K562 (cell line): ENCODE results near the gene PKP1. TPM values are rescaled to one million over a fixed set of nuclear protein-coding genes. Genes with fewer than 3 reads are reported as not detected.

Source experiments
- ATAC-seq: fragments of 200-7000 bp; cut with Tn5 transposase; 3 replicates; pipeline ENCODE4 v1.9.1; 2020; ENCODE audit warnings: moderate library complexity
- BruUV-seq: library from RNA; stranded (reverse); fragments of 400-500 nt; replicated peaks from 2 replicates; lab custom pipeline; 2021; lab: Mats Ljungman, UMichigan
- CTCF ChIA-PET: fragments of 300-600 bp; formaldehyde crosslinking; extraction: SDS; loops from one replicate; lab custom pipeline; 2021; ENCODE audit warnings: low intra/inter-chr PET ratio; lab: Yijun Ruan, JAX
- POLR2A ChIA-PET: fragments of 300-600, 350-650 bp; sonication (Branson Sonifier 250); formaldehyde crosslinking; extraction: SDS; loops from one replicate; lab custom pipeline; 2021; ENCODE audit warnings: antibody characterized with exemption, inconsistent platforms; lab: Yijun Ruan, JAX
- DNase-seq, 4 experiments: peaks; one replicate each; pipeline versions ENCODE4 v3.0.0 to v3.0.0-alpha.2; 2011 to 2018; ENCODE audit warnings: low spot score in 3 of 4, mixed read lengths in 3 of 4; ENCODE audit errors: extremely low read depth in 1 of 4
- FAIRE-seq: peaks from 2 replicates; lab custom pipeline; 2011; peaks lifted over from hg19 to GRCh38; lab: Jason Lieb, UNC
- H2AFZ ChIP-seq: 2 replicates; pipeline ENCODE4 v1.6.0; 2011; ENCODE audit warnings: low read depth, low read length, control low read depth, inconsistent platforms
- H3K27ac ChIP-seq: fragments of 200-600 bp; 3 replicates; pipeline ENCODE4 v1.8.0; 2011; ENCODE audit warnings: low read depth, mild to moderate bottlenecking, control low read depth, inconsistent platforms, low read length, moderate library complexity, mixed read lengths; ENCODE audit errors: extremely low read depth
- H3K27me3 ChIP-seq, 2 experiments: fragments of 300-600 bp in 1 of 2; 2 replicates in 1 of 2; 3 replicates in 1 of 2; pipeline versions ENCODE4 v1.6.0 to v1.8.0; 2011; ENCODE audit warnings: inconsistent platforms in 2 of 2, low read length in 2 of 2, mild to moderate bottlenecking in 1 of 2, mixed read lengths in 1 of 2, moderate library complexity in 1 of 2; ENCODE audit not compliant: control insufficient read depth in 2 of 2, insufficient read depth in 2 of 2
- H3K36me3 ChIP-seq: fragments of 300-600 bp; 3 replicates; pipeline ENCODE4 v1.8.0; 2011; ENCODE audit warnings: mild to moderate bottlenecking, low read length, inconsistent platforms; ENCODE audit not compliant: control insufficient read depth, insufficient read depth
- H3K4me1 ChIP-seq, 2 experiments: fragments of 200-600 bp in 1 of 2; replicated peaks in 1 of 2; 2 replicates in 1 of 2; 3 replicates in 1 of 2; pipeline versions ENCODE4 v1.5.1 to v1.8.0; 2011; ENCODE audit warnings: inconsistent platforms in 2 of 2, low read length in 2 of 2, mild to moderate bottlenecking in 1 of 2, mixed read lengths in 1 of 2, moderate library complexity in 1 of 2; ENCODE audit not compliant: control insufficient read depth in 2 of 2, insufficient read depth in 2 of 2
- H3K4me2 ChIP-seq: 2 replicates; pipeline ENCODE4 v1.6.1; 2011; ENCODE audit warnings: low read length, control low read depth, inconsistent platforms, mixed read lengths; ENCODE audit not compliant: insufficient read depth
- H3K4me3 ChIP-seq: fragments of 200-600 bp; sonication (generic), shearing (Covaris generic); 2 replicates; pipeline ENCODE4 v1.5.1; 2016; ENCODE audit warnings: control low read depth, inconsistent platforms
- H3K79me2 ChIP-seq: fragments of 200-600 bp; 3 replicates; pipeline ENCODE4 v1.8.0; 2011; ENCODE audit warnings: low read length, inconsistent platforms; ENCODE audit not compliant: control insufficient read depth, insufficient read depth
- H3K9ac ChIP-seq, 2 experiments: 2 replicates each; pipeline versions ENCODE4 v1.6.0 to v1.6.1; 2011; ENCODE audit warnings: low read depth in 2 of 2, low read length in 2 of 2, control low read depth in 1 of 2, inconsistent platforms in 1 of 2, mild to moderate bottlenecking in 1 of 2, mixed read lengths in 1 of 2; ENCODE audit not compliant: insufficient read depth in 1 of 2
- H3K9me1 ChIP-seq: one replicate; pipeline ENCODE4 v1.6.0; 2011; ENCODE audit warnings: inconsistent platforms, mild to moderate bottlenecking, low read length, moderate library complexity; ENCODE audit not compliant: control insufficient read depth, insufficient read depth
- H3K9me3 ChIP-seq: replicated peaks from 2 replicates; pipeline ENCODE4 v1.5.1; 2011; ENCODE audit warnings: low read depth, low read length, inconsistent platforms; ENCODE audit not compliant: control insufficient read depth, insufficient read depth
- H4K20me1 ChIP-seq: replicated peaks from 2 replicates; pipeline ENCODE4 v1.6.1; 2011; ENCODE audit warnings: low read length, inconsistent platforms, mixed read lengths; ENCODE audit not compliant: control insufficient read depth, insufficient read depth
- CEBPG ChIP-seq, 3 experiments: fragments of 200-800 bp in 1 of 3; sonication (Bioruptor generic) in 1 of 3; sonication (generic) in 1 of 3; formaldehyde crosslinking in 1 of 3; IDR thresholded peaks in 2 of 3; conservative IDR thresholded peaks in 1 of 3; 2 replicates each; pipeline versions ENCODE4 v1.6.1 to v1.8.0; 2016 to 2022; ENCODE audit warnings: missing compliant biosample characterization in 2 of 3, missing genetic modification characterization in 2 of 3, mild to moderate bottlenecking in 1 of 3, missing genetic modification reagents in 1 of 3
- MEIS2 ChIP-seq: fragments of 450-650 bp; IDR thresholded peaks from 2 replicates; pipeline ENCODE4 v1.6.1; 2014; ENCODE audit warnings: mild to moderate bottlenecking; ENCODE audit not compliant: partially characterized antibody
- SPI1 ChIP-seq: IDR thresholded peaks from 2 replicates; pipeline ENCODE4 v1.6.1; 2011; ENCODE audit warnings: low read depth, low read length, control low read depth, borderline replicate concordance
- ZC3H11A ChIP-seq: IDR thresholded peaks from 2 replicates; pipeline ENCODE4 v1.6.1; 2012; ENCODE audit warnings: low read depth, low read length, improper control_type of control experiment
- ZNF232 ChIP-seq: sonication (generic); formaldehyde crosslinking; IDR thresholded peaks from 2 replicates; pipeline ENCODE4 v1.8.0; 2022; ENCODE audit warnings: mild to moderate bottlenecking, missing genetic modification reagents
- ZNF316 ChIP-seq: fragments of 450-650 bp; IDR thresholded peaks from 2 replicates; pipeline ENCODE4 v1.6.1; 2016
- ZNF589 ChIP-seq: fragments of 200-800 bp; sonication (Bioruptor generic); IDR thresholded peaks from 2 replicates; pipeline ENCODE4 v1.6.1; 2016; ENCODE audit warnings: low read depth, missing genetic modification characterization, missing compliant biosample characterization
- ZSCAN32 ChIP-seq: fragments of 450-650 bp; formaldehyde crosslinking; IDR thresholded peaks from 2 replicates; pipeline ENCODE4 v1.4.0; 2020; ENCODE audit warnings: mild to moderate bottlenecking, moderate library complexity
- WGBS: fragments of 100-300 bp; shearing (Covaris generic); methylation state at CpG from one replicate; pipeline ENCODE4 v1.1.6; 2016; ENCODE audit warnings: low coverage, mixed read lengths; ENCODE audit not compliant: insufficient coverage; ENCODE audit errors: missing lambda C conversion rate; 5-methylcytosine and 5-hydroxymethylcytosine counted together
- in situ Hi-C: fragments of 300-500 bp; cut with MboI; formaldehyde crosslinking; loops from 4 replicates; pipeline ENCODE4 v1.15.0; 2018; ENCODE audit warnings: inconsistent platforms, mixed read lengths
- intact Hi-C: fragments of 100-400 bp; cut with micrococcal nuclease; formaldehyde crosslinking; loops from 2 replicates; pipeline ENCODE4 v1.14.2; 2022
- polyA plus RNA-seq, 8 experiments: library from polyadenylated mRNA; depleted of rRNA in 4 of 8; stranded (reverse) in 5 of 8; unstranded in 3 of 8; fragments of >200 nt; fragmentation: Nextera tagmentation in 2 of 8; fragmentation: Illumina TruSeq in 1 of 8; extraction: Ambion mirVana in 2 of 8; extraction: Trizol in 1 of 8; gene quantifications; 2 replicates each; pipeline versions ENCODE4 v1.2.1 to v1.2.3, GENCODE V29; 2011 to 2014; ENCODE audit warnings: inconsistent platforms in 1 of 8, missing spikeins in 1 of 8
- total RNA-seq, 7 experiments: library from RNA; depleted of rRNA in 6 of 7; stranded (reverse); fragments of >200 nt in 6 of 7; fragmentation: Illumina TruSeq in 2 of 7; extraction: Trizol in 2 of 7; gene quantifications; 2 replicates each; pipeline versions ENCODE4 v1.2.1 to v1.2.3, GENCODE V29; 2011 to 2021; ENCODE audit warnings: low replicate concordance in 1 of 7

Gene PKP1
- total and polyA plus RNA-seq, 9 of the 15 experiments (the other 6 are each of a cell fraction or from before 2014, with no cell fraction given): not detected

- CTCF ChIA-PET: interaction anchor here (0.6 kb wide), 1 partner anchor 254 kb away, joined by 4 read pairs; no protein-coding TSS in a partner anchor
- no peak overlapping the region for H3K27ac ChIP-seq
- TF ChIP-seq MEIS2: no peak
- no peak for TF ChIP-seq ZNF589
- TF ChIP-seq SPI1: no peak
- no peak for TF ChIP-seq ZSCAN32 (CRISPR knock-in tag)
- TF ChIP-seq ZC3H11A: no peak
- no peak for TF ChIP-seq ZNF232 (CRISPR knock-in tag)
- no peak for TF ChIP-seq ZNF316
- no peak for TF ChIP-seq CEBPG (CRISPR knock-in tag; IDR thresholded peaks at IDR 0.05)
- TF ChIP-seq CEBPG (tag; conservative IDR thresholded peaks at IDR 0.05 in 1 of 2, IDR thresholded peaks at IDR 0.05 in 1 of 2): no peak
- TF ChIP-seq, all 486 proteins: peak for 0
- POLR2A ChIA-PET: interaction anchor here (1.1 kb wide), 1 partner anchor 13 kb away, joined by 4 read pairs; no protein-coding TSS in a partner anchor
- no peaks in the 10 kb centered on the region for H3K36me3 ChIP-seq
- FAIRE-seq: no peak
- in situ Hi-C loops (no loop called here), intact Hi-C loops (no loop called here)
- H3K9me1 ChIP-seq: no peaks in the 10 kb centered on the region
- H3K9ac ChIP-seq: no peak overlapping the region
- no peaks in the 10 kb centered on the region for H3K4me1 ChIP-seq
- peaks cover 0 to 37% of the 10 kb centered on the region in 2 experiments; a peak in 2 of 5 replicates for H3K27me3 ChIP-seq
- peaks cover 19% of the 10 kb centered on the region for H4K20me1 ChIP-seq
- no peak overlapping the region for H2AFZ ChIP-seq
- 0% methylated on average over 2 of the region's 2 CpGs for WGBS
- DNase-seq: no peak
- H3K9me3 ChIP-seq: no peaks in the 10 kb centered on the region
- H3K4me3 ChIP-seq: no peak overlapping the region
- H3K4me2 ChIP-seq: no peak overlapping the region
- BruUV-seq: no TSS peak
- no peak for ATAC-seq
- H3K79me2 ChIP-seq: no peaks in the 10 kb centered on the region
These were observed 67.0 kb downstream of the PKP1 start for GRCh38 chr1:201350361-201350725.
